Activated naive CD4-positive, alpha-beta T cell treated with anti-CD3 and anti-CD28 coated beads, Interleukin-2, amount 50 U/mL, for 16 hours (primary cell): Measurements from ENCODE around the gene TPK1.

Source experiments
- DNase-seq: peaks from one replicate; pipeline ENCODE4 v3.0.0-alpha.2; 2020

The TPK1 gene

DNA sequence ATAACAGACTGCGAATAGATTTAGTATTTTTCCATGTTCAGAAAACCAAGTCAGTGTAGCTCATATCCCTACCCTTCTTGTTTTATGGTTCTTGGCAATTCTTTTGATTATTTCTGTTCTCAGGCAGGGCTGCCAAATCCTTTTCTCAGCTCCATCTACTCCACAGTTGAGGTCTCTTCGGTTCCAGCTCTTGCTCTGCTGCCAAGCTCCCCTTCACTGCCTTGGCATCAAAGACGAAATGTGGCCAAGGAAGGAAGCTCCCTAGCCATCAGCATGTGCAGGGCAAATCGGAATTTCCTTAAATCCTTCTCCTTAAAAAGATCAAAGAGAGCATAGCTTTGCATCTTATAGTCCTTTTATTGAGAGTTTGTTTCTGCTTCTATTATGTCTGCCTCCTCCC, 315.9 kb downstream of the TPK1 start:
- no peak for DNase-seq

- no peak for DNase-seq
Measured at GRCh38 chr7:144518360-144518759, 317.5 kb downstream of the TPK1 start.

GRCh38 chr7:144517749-144518148, 318.1 kb downstream of the TPK1 start:
- DNase-seq, result no peak

GRCh38 chr7:144516729-144517525, 318.9 kb downstream of the TPK1 start:
- DNase-seq, result no peak

- no peak for DNase-seq
Measured at GRCh38 chr7:144513334-144513733, 322.5 kb downstream of the TPK1 start.

- no peak for DNase-seq
Measured at GRCh38 chr7:144510621-144511020, 325.2 kb downstream of the TPK1 start.

- DNase-seq, result no peak
Measured at GRCh38 chr7:144508702-144509101, 327.2 kb downstream of the TPK1 start.

GRCh38 chr7:144503215-144503614, 332.6 kb downstream of the TPK1 start:
- DNase-seq, result no peak

DNA sequence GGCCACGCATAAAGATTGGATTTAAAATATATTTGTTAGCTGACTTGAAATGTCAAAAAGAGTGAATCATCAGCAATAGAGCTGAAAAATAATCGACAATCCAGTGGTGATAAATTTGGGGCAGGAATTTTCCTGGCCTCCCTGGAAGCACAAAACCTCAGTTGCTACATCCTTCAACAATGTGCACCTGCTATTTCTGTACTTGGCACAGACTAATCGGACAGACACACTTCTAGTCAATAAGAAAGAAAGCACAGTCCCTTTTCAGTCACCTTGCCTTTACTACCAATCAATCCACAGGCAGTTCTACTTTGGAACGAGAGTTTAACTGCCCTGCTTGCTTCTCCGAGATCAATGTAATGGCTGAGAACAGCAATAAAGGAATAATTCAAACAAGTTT, 335.6 kb downstream of the TPK1 start:
- no peak for DNase-seq

DNA sequence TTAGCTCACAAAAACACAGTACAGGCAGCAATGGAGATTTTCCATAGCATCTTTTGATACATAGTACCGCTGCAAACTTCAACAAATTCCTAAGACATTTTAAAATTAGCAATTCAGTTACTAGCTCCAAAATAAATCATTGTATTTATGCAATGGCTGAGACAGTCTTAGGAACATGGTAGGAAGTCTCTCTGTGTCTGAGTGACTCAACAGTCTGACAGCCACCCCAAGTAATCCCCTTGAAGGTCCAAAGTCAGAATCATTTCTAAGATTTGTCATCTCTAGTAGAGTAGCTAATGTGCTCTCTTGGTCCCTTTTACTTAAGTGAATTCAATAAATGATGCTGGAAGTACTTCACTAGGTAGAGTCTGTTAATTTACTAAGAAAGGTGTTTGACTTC, 338.6 kb downstream of the TPK1 start:
- no peak for DNase-seq

- DNase-seq, result no peak
Measured at GRCh38 chr7:144494355-144494754, 341.5 kb downstream of the TPK1 start.

- DNase-seq, result no peak
Measured at GRCh38 chr7:144489504-144489903, 346.3 kb downstream of the TPK1 start.

GRCh38 chr7:144488977-144489376, 346.9 kb downstream of the TPK1 start:
- DNase-seq, result no peak

DNA sequence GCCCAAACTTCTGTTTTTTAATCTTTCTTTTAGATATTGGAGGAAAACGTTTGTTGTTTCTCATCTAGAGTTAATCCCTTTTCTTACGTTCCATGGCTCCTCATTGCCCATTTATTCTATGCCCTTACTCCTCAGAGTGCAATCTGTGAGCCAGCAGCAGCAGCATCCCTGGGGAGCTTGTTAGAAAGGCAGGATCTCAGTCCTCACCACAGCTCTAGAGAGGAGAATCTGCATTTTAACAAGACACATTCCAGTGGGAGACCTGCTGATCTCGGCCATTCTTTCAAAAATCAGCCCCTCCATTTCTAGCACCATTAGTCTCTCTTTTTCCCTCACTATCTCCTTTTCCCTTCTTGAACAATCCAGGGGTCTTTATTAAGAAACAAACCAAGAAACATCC, 348.0 kb downstream of the TPK1 start:
- no peak for DNase-seq

- DNase-seq, result no peak
Measured at GRCh38 chr7:144484445-144484844, 351.4 kb downstream of the TPK1 start.

- no peak for DNase-seq
Measured at GRCh38 chr7:144483189-144483588, 352.7 kb downstream of the TPK1 start.

GRCh38 chr7:144481833-144482232, 354.0 kb downstream of the TPK1 start:
- DNase-seq, result no peak

DNA sequence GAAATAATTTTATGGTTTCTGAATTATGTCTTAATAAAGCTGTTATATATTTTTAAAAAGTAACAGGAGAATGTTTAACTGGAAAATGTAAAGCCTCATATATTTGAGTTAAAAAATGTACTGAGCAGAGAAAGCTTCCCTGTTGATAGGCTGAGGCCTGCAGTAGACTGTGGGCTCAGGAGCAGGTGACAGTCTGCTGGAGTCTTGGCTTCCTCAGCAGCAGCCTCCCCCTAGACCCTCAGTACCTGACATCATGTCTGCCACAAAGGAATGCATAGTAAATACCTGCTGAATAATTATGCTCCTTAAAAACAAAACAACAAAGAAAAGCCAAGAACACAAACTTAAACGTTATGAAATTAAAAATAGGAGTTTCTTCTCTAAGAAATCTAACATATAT, 358.5 kb downstream of the TPK1 start:
- DNase-seq, result no peak

- no peak for DNase-seq
Measured at GRCh38 chr7:144474800-144475615, 360.8 kb downstream of the TPK1 start.

- DNase-seq, result no peak
Measured at GRCh38 chr7:144474363-144474762, 361.5 kb downstream of the TPK1 start.

DNA sequence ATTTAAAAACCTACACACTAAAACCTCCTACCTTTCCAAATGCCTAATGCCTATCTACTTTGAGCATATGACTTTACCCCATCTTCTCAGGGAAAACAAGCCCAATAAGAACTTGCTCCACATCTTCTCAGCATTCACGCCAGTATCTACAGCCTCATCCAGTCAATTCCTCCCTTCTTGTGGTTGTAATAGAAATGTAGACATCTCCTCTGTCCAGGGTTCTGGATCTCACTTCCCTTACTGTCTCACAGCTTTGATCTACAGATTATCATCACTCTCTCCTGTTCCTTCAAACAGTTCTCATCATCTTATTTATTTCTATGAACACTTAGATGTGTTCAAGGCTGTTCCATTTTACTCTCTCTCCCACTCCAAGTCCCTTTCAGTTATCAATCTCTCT, 361.9 kb downstream of the TPK1 start:
- DNase-seq, result no peak

DNA sequence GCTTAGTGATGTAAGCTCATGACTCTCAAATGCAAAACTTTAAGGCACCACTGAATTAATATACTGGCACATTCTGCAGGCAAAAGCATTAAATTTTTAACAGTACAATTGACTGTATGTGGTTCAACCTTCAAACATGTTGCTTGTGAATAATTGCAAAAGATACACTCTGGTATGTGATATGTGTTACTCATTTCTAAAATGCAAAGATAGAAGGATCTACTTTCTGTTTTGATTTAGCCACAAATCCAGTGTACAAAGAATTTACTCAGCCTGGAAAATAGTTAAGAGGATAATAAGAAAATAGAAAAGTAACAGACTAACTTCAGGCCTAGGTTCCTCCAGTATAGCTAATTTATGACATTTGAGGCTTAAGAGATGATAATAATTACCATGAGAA, 365.8 kb downstream of the TPK1 start:
- DNase-seq, result no peak

- DNase-seq, result no peak
Measured at GRCh38 chr7:144468990-144469732, 366.7 kb downstream of the TPK1 start.

GRCh38 chr7:144459635-144460034, 376.2 kb downstream of the TPK1 start:
- no peak for DNase-seq
